CD4-positive, alpha-beta memory T cell (primary cell): Measurements from ENCODE around the gene MAP3K3. TPM values are rescaled to one million over a fixed set of nuclear protein-coding genes. Genes with fewer than 3 reads are reported as not detected.

Experiments used
- CTCF ChIA-PET: fragments of 350-600 bp; sonication (Branson Sonifier 250); formaldehyde crosslinking; loops from one replicate; lab custom pipeline; 2021; ENCODE audit warnings: inconsistent platforms; ENCODE audit not compliant: partially characterized antibody; lab: Charles Lee
- POLR2A ChIA-PET: fragments of 350-600 bp; sonication (Branson Sonifier 250); formaldehyde crosslinking; loops from one replicate; lab custom pipeline; 2021; ENCODE audit not compliant: partially characterized antibody; lab: Charles Lee
- DNase-seq, 5 donors: peaks; one replicate each; pipeline versions ENCODE4 v3.0.0 to v3.0.0-alpha.2; 2020 to 2022; ENCODE audit warnings: mixed read lengths in 1 of 5
- H3K27ac ChIP-seq: one replicate; pipeline ENCODE4 v1.7.0; 2013; ENCODE audit warnings: low read depth, low read length
- H3K27me3 ChIP-seq: 2 replicates; pipeline ENCODE4 v1.7.0; 2013; ENCODE audit warnings: mild to moderate bottlenecking, low read length, moderate library complexity; ENCODE audit not compliant: insufficient read depth
- H3K36me3 ChIP-seq: 2 replicates; pipeline ENCODE4 v1.7.0; 2013; ENCODE audit warnings: mild to moderate bottlenecking, low read length, moderate library complexity; ENCODE audit not compliant: insufficient read depth
- H3K4me1 ChIP-seq: 2 replicates; pipeline ENCODE4 v1.7.0; 2013; ENCODE audit warnings: mild to moderate bottlenecking, low read length, moderate library complexity; ENCODE audit not compliant: insufficient read depth
- H3K4me3 ChIP-seq, 2 donors: one replicate each; pipeline ENCODE4 v1.7.0; 2013; ENCODE audit warnings: low read length in 2 of 2, mild to moderate bottlenecking in 1 of 2
- H3K9me3 ChIP-seq, 2 donors: one replicate each; pipeline ENCODE4 v1.7.0; 2013; ENCODE audit warnings: low read length in 2 of 2, control low read depth in 1 of 2; ENCODE audit not compliant: control insufficient read depth in 1 of 2
- H3K27ac Mint-ChIP-seq, 7 donors: one replicate each; pipeline ENCODE4 v1.8.0; 2020 to 2021; ENCODE audit warnings: mixed read lengths in 7 of 7, mild to moderate bottlenecking in 6 of 7, inconsistent platforms in 3 of 7, moderate library complexity in 3 of 7
- H3K27me3 Mint-ChIP-seq, 2 donors: one replicate each; pipeline ENCODE4 v1.8.0; 2020 to 2021; ENCODE audit warnings: mixed read lengths in 2 of 2
- H3K36me3 Mint-ChIP-seq, 2 donors: one replicate each; pipeline ENCODE4 v1.8.0; 2020 to 2021; ENCODE audit warnings: mixed read lengths in 2 of 2, inconsistent platforms in 1 of 2, mild to moderate bottlenecking in 1 of 2
- H3K4me1 Mint-ChIP-seq, 4 donors: one replicate each; pipeline ENCODE4 v1.8.0; 2020 to 2021; ENCODE audit warnings: mixed read lengths in 4 of 4, mild to moderate bottlenecking in 1 of 4
- H3K4me3 Mint-ChIP-seq, 8 donors: one replicate each; pipeline ENCODE4 v1.8.0; 2020 to 2021; ENCODE audit warnings: mixed read lengths in 8 of 8, mild to moderate bottlenecking in 7 of 8, moderate library complexity in 6 of 8, inconsistent platforms in 3 of 8
- H3K9me3 Mint-ChIP-seq, 8 donors: one replicate each; pipeline ENCODE4 v1.8.0; 2020 to 2021; ENCODE audit warnings: mixed read lengths in 8 of 8, mild to moderate bottlenecking in 5 of 8, inconsistent platforms in 3 of 8, moderate library complexity in 1 of 8
- intact Hi-C: fragments of 100-400 bp; cut with micrococcal nuclease; formaldehyde crosslinking; loops from one replicate; pipeline ENCODE4 v1.15.1; 2023
- polyA plus RNA-seq, 2 donors: library from polyadenylated mRNA; unstranded; fragments of 300-500 nt; fragmentation: Illumina TruSeq; gene quantifications; one replicate each; pipeline ENCODE4 v1.2.3, GENCODE V29; 2021
- total RNA-seq, 2 experiments: library from RNA; stranded (reverse); gene quantifications; one replicate each; pipeline ENCODE4 v1.2.3, GENCODE V29; 2021

MAP3K3 gene
- total and polyA plus RNA-seq, 4 experiments from 2014 or later, result 29.5 to 98.8 (median 74.7) TPM

GRCh38 chr17:63741408-63742173 is 119.4 kb downstream of the MAP3K3 start, which contains the start of gene STRADA:
STRADA (minus strand) TSS chr17:63741799; CDS start chr17:63728369, 13,430 bp downstream.
- peak within 1 kb of the TSS; percentile 78 to 81 for H3K4me3 ChIP-seq
- Mint-ChIP-seq H3K27me3 (no peaks in the 10 kb centered on the region), H3K4me3 (peak within 1 kb of the TSS; percentile 87 to 96 (median 92)), H3K27ac (peak within 1 kb of the TSS; percentile 88 to 98 (median 97)), H3K36me3 (peaks cover 9 to 23% of the 10 kb centered on the region in 2 donors), H3K4me1 (peaks cover 14 to 32% (median 24%) of the 10 kb centered on the region in 4 donors), H3K9me3 (no peaks in the 10 kb centered on the region)
- no peaks in the 10 kb centered on the region for H3K9me3 ChIP-seq
- peaks cover 9% of the 10 kb centered on the region for H3K36me3 ChIP-seq
- POLR2A ChIA-PET, result interaction anchor here (0.7 to 17.5 kb wide), 25 partner anchors 9 to 766 kb away, joined by 3 to 364 read pairs (median 7); partner anchors contain the start of genes CCDC47, CEP95, DCAF7 and DDX42
- peaks cover 14% of the 10 kb centered on the region for H3K4me1 ChIP-seq
- CTCF ChIA-PET, result interaction anchor here (0.9 to 3.2 kb wide), 6 partner anchors 9 to 43 kb away, joined by 3 to 16 read pairs (median 6); partner anchors contain the start of genes CCDC47, DDX42 and LIMD2
- intact Hi-C loops, result loop anchor here (1.0 kb wide), 7 partner anchors 11 to 119 kb away; partner anchors contain the start of genes CCDC47, FTSJ3, MAP3K3 and PSMC5
- no peaks in the 10 kb centered on the region for H3K27me3 ChIP-seq
- peak; percentile 97 to 99 (median 99) for DNase-seq
- H3K27ac ChIP-seq, result peak within 1 kb of the TSS; percentile 88

Other genes starting within 250 kb of the MAP3K3 start
- 10 to 100 TPM; 81.0 to 83.7 TPM for gene CYB561, start 176.1 kb upstream of the MAP3K3 start, total RNA-seq
- 10 to 100 TPM; 34.1 to 42.1 TPM for gene CYB561, start 176.1 kb upstream of the MAP3K3 start, polyA plus RNA-seq
- gene ACE, start 145.4 kb upstream of the MAP3K3 start, total RNA-seq, result 10 to 100 TPM; 56.7 TPM
- gene ACE, start 145.4 kb upstream of the MAP3K3 start, polyA plus RNA-seq, result 1 to 10 TPM; 1.8 to 7.5 TPM
- not detected for gene KCNH6, start 99.1 kb upstream of the MAP3K3 start, total RNA-seq
- not detected for gene KCNH6, start 99.1 kb upstream of the MAP3K3 start, polyA plus RNA-seq
- 10 to 100 TPM; 88.1 to 93.0 TPM for gene DCAF7, start 71.9 kb upstream of the MAP3K3 start, total RNA-seq
- gene DCAF7, start 71.9 kb upstream of the MAP3K3 start, polyA plus RNA-seq, result 10 to 100 TPM; 75.6 to 85.0 TPM
- gene TACO1, start 21.5 kb upstream of the MAP3K3 start, total RNA-seq, result 10 to 100 TPM; 17.7 to 20.3 TPM
- gene TACO1, start 21.5 kb upstream of the MAP3K3 start, polyA plus RNA-seq, result 10 to 100 TPM; 21.8 to 22.8 TPM
- gene LIMD2, start 77.7 kb downstream of the MAP3K3 start, total RNA-seq, result 100 to 1,000 TPM; 724 to 755 TPM
- 100 to 1,000 TPM; 347 to 569 TPM for gene LIMD2, start 77.7 kb downstream of the MAP3K3 start, polyA plus RNA-seq
- 10 to 100 TPM; 55.6 to 58.3 TPM for gene STRADA, start 119.4 kb downstream of the MAP3K3 start, total RNA-seq
- 10 to 100 TPM; 20.0 to 21.3 TPM for gene STRADA, start 119.4 kb downstream of the MAP3K3 start, polyA plus RNA-seq
- gene CCDC47, start 151.2 kb downstream of the MAP3K3 start, total RNA-seq, result 10 to 100 TPM; 36.7 to 39.0 TPM
- 10 to 100 TPM; 31.3 to 46.9 TPM for gene CCDC47, start 151.2 kb downstream of the MAP3K3 start, polyA plus RNA-seq
- 100 to 1,000 TPM; 174 to 183 TPM for gene DDX42, start 151.8 kb downstream of the MAP3K3 start, total RNA-seq
- 10 to 100 TPM in 1 of 2 donors, 1 to 10 TPM in 1; 6.9 to 18.4 TPM for gene DDX42, start 151.8 kb downstream of the MAP3K3 start, polyA plus RNA-seq
- 100 to 1,000 TPM; 121 TPM for gene PSMC5, start 205.0 kb downstream of the MAP3K3 start, total RNA-seq
- gene PSMC5, start 205.0 kb downstream of the MAP3K3 start, polyA plus RNA-seq, result 100 to 1,000 TPM; 188 to 227 TPM
- gene FTSJ3, start 205.2 kb downstream of the MAP3K3 start, total RNA-seq, result 10 to 100 TPM; 62.1 to 62.2 TPM
- 10 to 100 TPM; 12.3 to 40.8 TPM for gene FTSJ3, start 205.2 kb downstream of the MAP3K3 start, polyA plus RNA-seq
- gene SMARCD2, start 220.3 kb downstream of the MAP3K3 start, total RNA-seq, result 100 to 1,000 TPM; 113 to 114 TPM
- gene SMARCD2, start 220.3 kb downstream of the MAP3K3 start, polyA plus RNA-seq, result 100 to 1,000 TPM in 1 of 2 donors, 10 to 100 TPM in 1; 80.4 to 125 TPM